Measurements from ENCODE around the gene ARHGAP22.

DNA sequence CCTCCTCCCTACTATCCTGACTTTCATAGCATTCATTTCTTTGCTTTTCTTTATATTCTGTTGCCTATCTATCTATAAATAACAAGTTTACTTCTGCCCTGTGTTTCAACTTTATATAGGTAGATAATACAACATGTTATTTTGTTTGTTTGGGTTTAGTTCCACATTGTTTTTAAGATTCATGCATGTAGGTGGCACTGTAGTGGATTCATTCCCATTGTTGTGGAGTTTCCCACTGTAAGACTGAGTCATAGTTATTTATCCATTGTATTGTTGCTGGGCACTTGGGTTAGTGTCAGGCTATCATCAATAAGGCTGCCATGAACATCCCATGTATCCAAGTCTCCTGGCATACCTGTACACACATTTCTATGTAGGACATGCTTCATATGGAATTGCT lies 127.7 kb downstream of the ARHGAP22 start:
- TF ChIP-seq, protein P1, sequence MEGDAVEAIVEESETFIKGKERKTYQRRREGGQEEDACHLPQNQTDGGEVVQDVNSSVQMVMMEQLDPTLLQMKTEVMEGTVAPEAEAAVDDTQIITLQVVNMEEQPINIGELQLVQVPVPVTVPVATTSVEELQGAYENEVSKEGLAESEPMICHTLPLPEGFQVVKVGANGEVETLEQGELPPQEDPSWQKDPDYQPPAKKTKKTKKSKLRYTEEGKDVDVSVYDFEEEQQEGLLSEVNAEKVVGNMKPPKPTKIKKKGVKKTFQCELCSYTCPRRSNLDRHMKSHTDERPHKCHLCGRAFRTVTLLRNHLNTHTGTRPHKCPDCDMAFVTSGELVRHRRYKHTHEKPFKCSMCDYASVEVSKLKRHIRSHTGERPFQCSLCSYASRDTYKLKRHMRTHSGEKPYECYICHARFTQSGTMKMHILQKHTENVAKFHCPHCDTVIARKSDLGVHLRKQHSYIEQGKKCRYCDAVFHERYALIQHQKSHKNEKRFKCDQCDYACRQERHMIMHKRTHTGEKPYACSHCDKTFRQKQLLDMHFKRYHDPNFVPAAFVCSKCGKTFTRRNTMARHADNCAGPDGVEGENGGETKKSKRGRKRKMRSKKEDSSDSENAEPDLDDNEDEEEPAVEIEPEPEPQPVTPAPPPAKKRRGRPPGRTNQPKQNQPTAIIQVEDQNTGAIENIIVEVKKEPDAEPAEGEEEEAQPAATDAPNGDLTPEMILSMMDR (IDR thresholded peaks at IDR 0.05) = no peak
- TF ChIP-seq POLR2A (IDR thresholded peaks at IDR 0.05) (no peak), POLR2AphosphoS5 (IDR thresholded peaks at IDR 0.05) (no peak)
